ENCODE data around the gene MEGF11.

DNA sequence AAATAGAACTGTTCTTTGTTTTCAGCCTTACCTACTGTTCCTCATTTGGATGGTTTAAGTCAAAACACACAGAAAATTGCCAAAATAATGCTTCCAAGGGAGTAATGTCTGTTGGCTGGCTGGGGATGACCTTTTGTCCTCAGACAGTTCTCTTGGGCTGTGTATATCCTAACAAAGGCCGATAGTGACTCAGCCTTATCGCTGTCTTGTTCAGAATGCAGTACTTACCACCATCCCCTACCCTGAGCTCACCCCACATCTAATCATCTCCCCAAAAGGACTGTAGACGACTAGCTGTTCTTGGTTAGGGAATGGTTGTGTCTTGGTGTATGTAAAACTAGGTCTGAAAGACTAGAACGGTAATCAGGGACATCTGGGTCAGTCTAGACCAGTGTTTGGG lies 349.2 kb downstream of the MEGF11 start:
- TF ChIP-seq CTCF (IDR thresholded peaks at IDR 0.05), result no peak
- no peak for TF ChIP-seq POLR2A (IDR thresholded peaks at IDR 0.05; ENCODE audit: low read depth)
- TF ChIP-seq POLR2AphosphoS5 (IDR thresholded peaks at IDR 0.05), result no peak
